ENCODE results near the gene ALDH18A1. TPM values are rescaled to one million over a fixed set of nuclear protein-coding genes. Genes with fewer than 3 reads are reported as not detected.
"Not testable (repeated sequence)": the region's sequence is repeated elsewhere in the genome, so short reads cannot be mapped to it uniquely, and the experiment has no call there.

Gene ALDH18A1
- total RNA-seq, 1 experiment from 2014 or later = 64.5 TPM

DNA sequence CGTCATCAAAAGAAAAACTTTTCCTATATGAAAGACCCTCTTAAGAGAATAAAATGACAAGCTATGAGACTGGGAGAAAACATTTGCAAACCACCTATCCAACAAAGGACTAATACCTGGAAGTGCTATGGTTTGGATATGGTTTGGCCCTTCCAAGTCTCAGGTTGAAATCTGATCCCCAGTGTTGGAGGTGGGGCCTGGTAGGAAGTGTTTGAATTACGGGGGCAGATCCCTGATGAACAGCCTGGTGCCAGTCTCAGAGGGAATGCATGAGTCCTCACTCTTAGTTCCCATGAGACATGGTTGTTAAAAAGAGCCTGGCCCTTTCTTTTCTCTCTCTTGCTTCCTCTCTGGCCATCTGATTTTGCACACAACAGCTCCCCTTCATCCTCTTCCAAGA, 6.3 kb downstream of the ALDH18A1 start:
- no peak for DNase-seq (ENCODE audit: low read depth)

DNA sequence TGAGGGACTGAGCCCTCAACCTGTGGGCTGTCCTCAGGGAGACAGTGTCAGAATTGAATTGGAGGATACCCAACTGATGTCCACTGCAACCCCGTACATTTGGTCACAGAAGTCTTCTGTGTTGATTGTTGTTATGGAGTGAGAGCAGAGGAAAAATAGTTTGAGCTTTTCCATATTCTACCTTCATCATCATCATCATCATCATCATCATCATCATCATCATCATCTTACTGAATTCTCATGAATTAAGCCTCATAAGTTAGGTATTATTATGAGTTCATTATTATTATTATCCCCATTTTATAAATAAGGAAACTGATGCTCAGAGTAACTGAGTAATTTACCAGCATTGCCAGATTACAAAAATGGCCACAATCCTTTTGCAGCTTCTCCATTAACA, 8.4 kb downstream of the ALDH18A1 start:
- DNase-seq (ENCODE audit: low read depth) = no peak

DNA sequence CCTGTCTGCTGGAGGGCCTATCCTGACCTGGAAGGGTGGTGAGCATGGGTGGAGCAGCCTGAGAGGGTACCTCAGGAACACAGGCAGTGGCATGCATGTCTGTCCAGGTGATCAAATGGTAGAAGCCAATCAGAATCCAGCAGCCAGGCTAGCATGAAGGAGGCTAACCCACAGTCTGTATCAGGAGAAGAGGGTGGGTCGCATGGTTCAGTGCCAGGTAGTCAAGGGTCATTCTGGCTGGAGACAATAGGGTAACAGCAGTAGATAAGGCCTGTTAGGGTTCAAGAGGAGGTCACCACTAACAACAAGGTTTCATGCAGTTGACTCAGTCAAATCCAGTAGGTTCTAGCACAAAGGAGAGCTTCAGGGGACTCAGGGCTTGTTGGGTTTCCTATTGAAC, 10.4 kb downstream of the ALDH18A1 start:
- DNase-seq (ENCODE audit: low read depth) = no peak

DNA sequence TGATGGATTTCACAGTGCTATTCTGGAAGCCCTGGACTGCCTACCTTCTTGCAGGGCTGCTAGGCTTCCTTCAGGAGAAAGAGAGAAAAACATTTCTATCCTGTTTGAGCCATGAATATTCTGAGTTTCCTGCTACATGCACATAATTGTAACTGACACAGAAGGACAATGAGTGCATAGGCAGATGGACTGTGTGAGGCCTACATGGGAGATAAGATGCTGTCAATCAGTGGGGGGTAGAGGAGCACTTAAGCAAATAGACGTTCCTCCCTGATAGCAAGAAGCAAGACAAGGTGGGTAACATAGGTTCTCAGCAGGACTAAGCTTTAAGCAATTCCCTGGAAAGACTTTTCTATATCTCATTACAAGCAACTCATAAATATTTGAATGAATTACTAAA, 11.6 kb downstream of the ALDH18A1 start:
- no peak for DNase-seq (ENCODE audit: low read depth)

- no peak for DNase-seq (ENCODE audit: low read depth)
Measured at GRCh38 chr10:95640891-95641315, 15.6 kb downstream of the ALDH18A1 start.

DNA sequence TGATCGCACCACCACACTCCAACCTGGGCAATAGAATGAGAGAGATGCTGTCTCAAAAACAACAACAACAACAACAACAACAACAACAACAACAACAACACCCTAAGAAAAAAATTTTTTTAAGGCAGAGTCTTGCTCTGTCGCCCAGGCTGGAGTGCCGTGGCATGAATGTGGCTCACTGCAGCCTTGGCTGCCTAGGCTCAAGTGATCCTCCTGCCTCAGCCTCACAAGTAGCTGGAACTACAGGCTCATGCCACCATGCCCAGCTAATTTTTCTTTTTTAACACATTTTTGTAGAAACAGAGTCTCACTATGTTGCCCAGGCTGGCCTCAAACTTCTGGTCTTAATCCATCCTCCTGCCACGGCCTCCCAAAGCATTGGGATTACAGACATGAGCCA, 18.6 kb downstream of the ALDH18A1 start:
- DNase-seq (ENCODE audit: low read depth) = no peak

DNA sequence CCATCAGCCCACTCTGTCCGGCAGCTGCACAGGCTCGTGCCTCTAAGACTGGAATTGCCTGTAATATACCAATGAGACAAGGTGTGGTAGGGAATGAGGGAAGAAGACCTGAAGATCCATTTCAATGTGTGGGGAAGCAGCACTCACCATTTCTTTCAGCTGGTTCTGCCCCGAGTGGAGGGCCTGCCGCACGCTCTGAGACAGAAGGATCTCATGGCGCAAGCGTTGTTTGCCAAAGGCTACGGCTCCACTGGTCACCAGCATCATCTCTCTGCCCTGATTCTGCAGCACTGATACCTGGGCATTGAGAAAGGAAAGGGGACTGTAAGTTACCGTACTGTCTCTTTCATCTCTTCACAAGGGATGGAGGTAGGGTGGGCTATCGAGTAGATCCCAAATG, 19.4 kb downstream of the ALDH18A1 start:
- no peak for DNase-seq (ENCODE audit: low read depth)

GRCh38 chr10:95635319-95635733, 21.2 kb downstream of the ALDH18A1 start:
- no peak for DNase-seq (ENCODE audit: low read depth)

GRCh38 chr10:95628786-95629185, 27.7 kb downstream of the ALDH18A1 start:
- no peak for DNase-seq (ENCODE audit: low read depth)

DNA sequence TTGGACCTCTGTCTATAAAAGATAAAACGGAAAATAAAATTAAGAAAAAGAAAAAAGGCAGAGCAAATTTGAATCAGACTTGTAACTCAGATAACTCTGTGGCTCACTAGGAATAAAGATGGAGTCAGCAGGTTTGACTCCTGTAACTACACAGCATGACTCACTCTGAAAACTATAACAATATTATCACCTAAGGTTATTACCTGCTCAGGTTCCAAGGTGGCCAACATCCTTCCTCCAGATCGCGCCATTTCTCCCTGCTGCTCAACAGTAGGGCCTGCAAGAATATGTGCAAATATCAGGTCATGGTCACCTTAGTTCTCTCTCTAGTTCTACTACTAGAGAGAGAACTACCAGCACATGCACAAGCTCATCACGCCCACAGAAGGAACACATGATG, 30.0 kb downstream of the ALDH18A1 start:
- DNase-seq (ENCODE audit: low read depth) = no peak

- DNase-seq (ENCODE audit: low read depth) = not testable (repeated sequence)
Measured at GRCh38 chr10:95620415-95620814, 36.1 kb downstream of the ALDH18A1 start.

GRCh38 chr10:95618101-95618500, 38.4 kb downstream of the ALDH18A1 start:
- DNase-seq (ENCODE audit: low read depth) = no peak

DNA sequence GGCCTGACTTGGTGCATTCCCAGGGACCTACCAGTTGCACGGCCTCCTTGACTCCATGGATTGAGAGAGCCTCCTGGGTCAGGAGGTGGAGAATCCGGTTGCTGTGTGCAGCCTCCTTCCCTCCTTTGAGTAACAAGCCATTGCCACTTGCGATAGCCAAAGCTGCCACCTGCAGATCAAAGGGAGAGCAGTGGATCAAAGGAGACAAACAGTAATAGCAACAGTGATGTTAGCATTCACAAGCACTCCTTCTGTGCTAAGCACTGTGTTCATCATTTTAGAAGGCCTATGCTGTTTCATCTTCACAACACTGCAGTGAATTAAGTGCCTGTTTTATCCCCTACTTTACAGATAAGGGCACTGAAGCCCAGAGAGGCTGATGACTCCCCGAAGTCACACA, 40.1 kb downstream of the ALDH18A1 start:
- DNase-seq (ENCODE audit: low read depth) = no peak

- DNase-seq (ENCODE audit: low read depth) = no peak
Measured at GRCh38 chr10:95613330-95613729, 43.2 kb downstream of the ALDH18A1 start.

DNA sequence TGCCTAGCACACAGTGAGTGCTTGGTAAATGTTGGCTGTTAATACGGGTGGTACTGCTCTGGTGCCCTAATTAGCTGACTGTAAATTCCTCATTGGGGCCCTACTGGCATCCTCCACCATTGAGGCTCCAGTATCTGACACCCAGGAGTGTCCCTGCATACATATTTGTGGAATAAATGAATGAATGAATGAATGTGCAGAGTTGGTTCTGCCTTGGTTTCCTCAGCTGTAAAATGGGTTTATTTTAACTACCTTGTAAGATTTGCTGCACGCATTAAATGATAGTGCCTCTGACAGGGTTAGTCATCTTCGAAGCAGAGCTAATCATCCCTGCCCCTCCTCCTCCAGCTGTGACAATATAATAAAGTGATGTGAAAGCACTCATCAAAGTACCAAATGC, 45.8 kb downstream of the ALDH18A1 start:
- no peak for DNase-seq (ENCODE audit: low read depth)

DNA sequence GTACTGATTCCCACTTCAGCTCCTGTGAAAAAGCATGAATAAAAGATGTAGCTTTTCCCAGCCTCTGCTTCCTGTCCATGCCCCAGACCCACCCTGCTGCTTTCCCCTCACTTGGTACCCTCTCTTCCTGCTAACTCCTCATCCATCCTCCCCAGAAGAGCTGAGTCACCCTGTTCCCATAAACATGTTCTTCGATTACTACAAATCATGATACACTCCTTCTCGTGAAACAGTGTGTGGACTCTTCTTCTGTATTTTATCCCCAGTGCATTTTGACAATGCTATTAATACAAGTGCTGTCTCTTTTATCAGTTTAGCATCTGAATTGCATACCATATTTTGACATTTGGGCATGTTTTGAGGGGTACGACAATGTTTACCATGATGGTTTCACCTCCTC, 49.6 kb downstream of the ALDH18A1 start:
- no peak for DNase-seq (ENCODE audit: low read depth)

GRCh38 chr10:95605163-95605562, 51.3 kb downstream of the ALDH18A1 start:
- DNase-seq (ENCODE audit: low read depth) = no peak

- no peak for DNase-seq (ENCODE audit: low read depth)
Measured at GRCh38 chr10:95604630-95605029, 51.9 kb downstream of the ALDH18A1 start.

DNA sequence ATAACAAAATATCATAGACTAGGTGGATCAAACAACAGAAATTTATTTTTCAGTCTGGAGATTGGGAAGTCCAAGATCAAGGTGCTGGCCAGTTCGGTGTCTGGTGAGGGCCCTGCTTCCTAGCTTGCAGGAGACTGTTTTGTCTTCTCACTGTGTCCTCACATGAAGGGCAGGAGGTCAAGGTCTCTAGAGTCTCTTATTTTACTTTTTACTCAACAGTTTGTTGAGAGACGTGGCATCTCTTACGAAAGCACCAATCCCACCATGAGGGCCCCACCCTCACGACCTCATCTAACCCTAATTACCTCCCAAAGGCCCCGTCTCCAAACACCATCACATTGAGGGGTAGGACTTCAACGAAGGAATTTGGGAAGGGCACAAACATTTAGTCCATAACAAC, 54.1 kb downstream of the ALDH18A1 start:
- no peak for DNase-seq (ENCODE audit: low read depth)

DNA sequence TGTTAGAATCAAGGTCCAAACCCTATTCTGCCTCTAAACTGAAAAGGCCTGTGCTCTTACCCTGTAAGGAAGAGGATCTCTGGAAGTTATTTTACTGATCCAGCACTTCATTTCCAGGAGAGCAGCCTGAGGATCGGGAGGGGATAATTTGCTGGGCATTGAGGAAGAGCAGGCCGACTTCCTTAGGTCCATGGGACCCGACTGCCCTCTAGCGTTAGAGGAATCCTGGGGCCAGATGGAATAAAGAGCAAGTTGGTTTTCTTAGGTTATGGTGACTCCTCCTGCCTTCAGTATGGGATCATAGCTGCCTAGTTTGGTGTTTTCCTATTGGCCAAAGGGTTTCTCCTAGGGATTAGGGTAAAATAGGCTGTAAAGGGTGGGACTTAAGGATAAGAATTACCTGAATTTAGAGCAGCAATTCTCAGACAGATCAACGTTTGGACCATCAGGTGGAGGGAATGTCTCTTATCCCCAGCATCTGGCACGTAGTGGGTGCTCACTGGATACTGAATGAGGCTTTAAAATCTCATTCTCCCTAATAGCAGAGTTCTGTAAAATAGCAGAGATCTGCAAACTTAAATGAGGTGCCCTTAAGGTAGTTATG, 55.3 kb downstream of the ALDH18A1 start:
- peak; percentile 72 for DNase-seq (ENCODE audit: low read depth)

DNA sequence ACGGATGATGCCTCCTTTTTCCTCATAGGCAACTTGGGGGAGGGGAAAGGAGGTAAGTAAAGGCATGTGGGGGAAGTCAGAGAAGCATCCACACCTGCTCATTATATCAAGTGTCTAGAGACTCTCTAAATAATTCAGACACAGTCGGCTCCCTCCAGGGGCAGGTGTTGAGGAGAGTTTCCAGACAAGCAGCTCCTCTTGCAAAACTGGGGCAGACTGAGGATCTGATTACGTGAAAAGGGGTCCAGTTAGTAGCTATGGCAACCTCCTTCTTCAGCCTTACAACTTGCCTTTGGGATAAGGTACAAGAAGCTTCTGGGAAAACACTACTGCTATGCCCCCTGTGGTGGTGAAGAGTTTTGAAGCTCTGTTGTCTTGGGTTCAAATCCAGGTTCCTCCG, 56.4 kb downstream of the ALDH18A1 start:
- DNase-seq (ENCODE audit: low read depth) = no peak

- no peak for DNase-seq (ENCODE audit: low read depth)
Measured at GRCh38 chr10:95597788-95598187, 58.7 kb downstream of the ALDH18A1 start.

GRCh38 chr10:95588025-95588424, 68.5 kb downstream of the ALDH18A1 start:
- DNase-seq (ENCODE audit: low read depth) = no peak

DNA sequence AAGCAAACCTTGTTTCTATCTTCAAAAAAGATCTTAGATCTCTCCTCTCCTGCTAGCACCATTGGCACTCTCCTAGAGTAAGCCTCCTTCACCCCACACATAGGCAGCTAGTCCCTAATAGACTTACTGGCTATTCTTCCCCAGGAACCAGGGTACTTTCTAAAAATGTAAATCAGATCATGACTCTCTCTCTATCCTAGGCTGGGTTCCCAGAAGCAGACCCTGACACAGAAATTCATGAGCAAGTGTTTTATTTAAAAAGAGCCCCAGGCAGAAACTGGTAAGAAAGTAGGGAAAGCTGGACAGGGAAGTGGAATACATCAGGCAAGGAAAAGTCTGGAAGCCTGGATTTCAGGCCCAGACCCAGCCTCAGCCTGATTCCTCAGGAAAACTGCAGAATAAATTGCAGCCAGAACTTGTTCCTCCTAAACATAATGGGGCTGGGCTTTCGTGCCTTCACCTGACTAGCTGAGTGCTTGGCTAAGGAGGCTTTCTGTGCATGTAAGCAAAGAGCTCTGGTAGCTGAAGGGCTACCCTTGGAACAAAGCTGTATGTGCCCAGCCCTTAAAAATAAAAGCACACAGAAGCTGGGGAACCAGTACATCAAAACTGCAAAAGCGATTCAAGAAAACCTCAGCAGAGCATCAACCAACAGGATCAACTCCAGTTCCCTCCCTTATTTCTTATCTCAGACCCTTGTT, 76.5 kb downstream of the ALDH18A1 start:
- DNase-seq (ENCODE audit: low read depth) = no peak
